ENCODE results near the gene REXO1.

DNA sequence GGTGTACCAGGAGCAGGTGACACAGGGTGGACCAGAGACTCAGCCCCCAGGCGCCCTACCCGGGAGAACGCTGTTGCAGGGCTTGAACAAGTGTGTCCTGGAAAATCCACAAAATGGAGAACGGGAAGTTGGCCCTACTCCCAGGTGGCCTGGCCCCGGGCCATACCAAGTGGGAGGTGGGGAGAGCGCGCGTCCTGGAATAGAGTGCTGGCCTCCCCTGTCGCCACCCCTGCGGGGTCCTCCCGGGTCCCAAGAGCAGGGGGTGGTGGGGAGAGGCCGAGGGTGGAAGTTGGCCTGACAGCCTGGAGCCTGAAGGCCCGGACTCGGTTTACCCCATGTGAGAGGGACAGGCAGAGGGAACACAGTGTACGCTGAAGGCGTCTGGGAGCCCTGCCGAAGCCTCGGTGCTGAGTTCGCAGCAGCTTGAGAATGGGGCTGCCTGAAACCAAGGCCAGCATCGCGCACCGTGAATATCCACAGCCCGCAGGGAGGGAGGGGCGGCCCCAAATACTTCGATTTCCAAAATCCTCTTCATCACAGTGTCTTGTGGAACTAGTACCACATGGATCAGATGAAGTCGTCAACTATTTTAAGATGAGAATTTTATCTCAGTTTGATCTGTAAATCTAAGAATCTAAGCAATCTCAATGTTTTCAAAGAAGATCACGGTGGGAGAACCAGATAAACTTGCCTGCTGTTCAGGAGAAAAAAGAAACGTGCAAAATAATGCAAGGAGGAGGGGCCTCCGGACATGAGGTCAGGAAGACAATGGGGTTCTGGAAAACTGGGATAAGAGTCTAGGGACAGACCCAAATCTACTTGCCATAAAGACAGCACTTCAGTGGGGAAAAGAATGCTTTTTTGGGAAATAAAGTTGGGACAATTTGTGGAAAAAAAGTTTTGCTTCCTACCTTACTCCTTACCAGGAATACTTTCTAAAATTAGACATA lies 25.5 kb upstream of the REXO1 start:
- TF ChIP-seq, protein P1, sequence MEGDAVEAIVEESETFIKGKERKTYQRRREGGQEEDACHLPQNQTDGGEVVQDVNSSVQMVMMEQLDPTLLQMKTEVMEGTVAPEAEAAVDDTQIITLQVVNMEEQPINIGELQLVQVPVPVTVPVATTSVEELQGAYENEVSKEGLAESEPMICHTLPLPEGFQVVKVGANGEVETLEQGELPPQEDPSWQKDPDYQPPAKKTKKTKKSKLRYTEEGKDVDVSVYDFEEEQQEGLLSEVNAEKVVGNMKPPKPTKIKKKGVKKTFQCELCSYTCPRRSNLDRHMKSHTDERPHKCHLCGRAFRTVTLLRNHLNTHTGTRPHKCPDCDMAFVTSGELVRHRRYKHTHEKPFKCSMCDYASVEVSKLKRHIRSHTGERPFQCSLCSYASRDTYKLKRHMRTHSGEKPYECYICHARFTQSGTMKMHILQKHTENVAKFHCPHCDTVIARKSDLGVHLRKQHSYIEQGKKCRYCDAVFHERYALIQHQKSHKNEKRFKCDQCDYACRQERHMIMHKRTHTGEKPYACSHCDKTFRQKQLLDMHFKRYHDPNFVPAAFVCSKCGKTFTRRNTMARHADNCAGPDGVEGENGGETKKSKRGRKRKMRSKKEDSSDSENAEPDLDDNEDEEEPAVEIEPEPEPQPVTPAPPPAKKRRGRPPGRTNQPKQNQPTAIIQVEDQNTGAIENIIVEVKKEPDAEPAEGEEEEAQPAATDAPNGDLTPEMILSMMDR (IDR thresholded peaks at IDR 0.05; ENCODE audit: borderline replicate concordance, extremely low read depth, low read length, poor library complexity, severe bottlenecking): no peak
- no peak for TF ChIP-seq EZH2 (IDR thresholded peaks at IDR 0.05; ENCODE audit: borderline replicate concordance, low read depth, low read length, severe bottlenecking)
